K562 (cell line): ENCODE results near the gene AKR1C4. TPM values are rescaled to one million over a fixed set of nuclear protein-coding genes. Genes with fewer than 3 reads are reported as not detected.

Experiments
- ATAC-seq: fragments of 200-7000 bp; cut with Tn5 transposase; 3 replicates; pipeline ENCODE4 v1.9.1; 2020; ENCODE audit warnings: moderate library complexity
- BruUV-seq: library from RNA; stranded (reverse); fragments of 400-500 nt; replicated peaks from 2 replicates; lab custom pipeline; 2021; lab: Mats Ljungman, UMichigan
- CTCF ChIA-PET: fragments of 300-600 bp; formaldehyde crosslinking; extraction: SDS; loops from one replicate; lab custom pipeline; 2021; ENCODE audit warnings: low intra/inter-chr PET ratio; lab: Yijun Ruan, JAX
- POLR2A ChIA-PET: fragments of 300-600, 350-650 bp; sonication (Branson Sonifier 250); formaldehyde crosslinking; extraction: SDS; loops from one replicate; lab custom pipeline; 2021; ENCODE audit warnings: antibody characterized with exemption, inconsistent platforms; lab: Yijun Ruan, JAX
- DNase-seq, 4 experiments: peaks; one replicate each; pipeline versions ENCODE4 v3.0.0 to v3.0.0-alpha.2; 2011 to 2018; ENCODE audit warnings: low spot score in 3 of 4, mixed read lengths in 3 of 4; ENCODE audit errors: extremely low read depth in 1 of 4
- FAIRE-seq: peaks from 2 replicates; lab custom pipeline; 2011; peaks lifted over from hg19 to GRCh38; lab: Jason Lieb, UNC
- H2AFZ ChIP-seq: 2 replicates; pipeline ENCODE4 v1.6.0; 2011; ENCODE audit warnings: low read depth, low read length, control low read depth, inconsistent platforms
- H3K27ac ChIP-seq: fragments of 200-600 bp; 3 replicates; pipeline ENCODE4 v1.8.0; 2011; ENCODE audit warnings: low read depth, mild to moderate bottlenecking, control low read depth, inconsistent platforms, low read length, moderate library complexity, mixed read lengths; ENCODE audit errors: extremely low read depth
- H3K27me3 ChIP-seq, 2 experiments: fragments of 300-600 bp in 1 of 2; 2 replicates in 1 of 2; 3 replicates in 1 of 2; pipeline versions ENCODE4 v1.6.0 to v1.8.0; 2011; ENCODE audit warnings: inconsistent platforms in 2 of 2, low read length in 2 of 2, mild to moderate bottlenecking in 1 of 2, mixed read lengths in 1 of 2, moderate library complexity in 1 of 2; ENCODE audit not compliant: control insufficient read depth in 2 of 2, insufficient read depth in 2 of 2
- H3K36me3 ChIP-seq: fragments of 300-600 bp; 3 replicates; pipeline ENCODE4 v1.8.0; 2011; ENCODE audit warnings: mild to moderate bottlenecking, low read length, inconsistent platforms; ENCODE audit not compliant: control insufficient read depth, insufficient read depth
- H3K4me1 ChIP-seq, 2 experiments: fragments of 200-600 bp in 1 of 2; replicated peaks in 1 of 2; 2 replicates in 1 of 2; 3 replicates in 1 of 2; pipeline versions ENCODE4 v1.5.1 to v1.8.0; 2011; ENCODE audit warnings: inconsistent platforms in 2 of 2, low read length in 2 of 2, mild to moderate bottlenecking in 1 of 2, mixed read lengths in 1 of 2, moderate library complexity in 1 of 2; ENCODE audit not compliant: control insufficient read depth in 2 of 2, insufficient read depth in 2 of 2
- H3K4me2 ChIP-seq: 2 replicates; pipeline ENCODE4 v1.6.1; 2011; ENCODE audit warnings: low read length, control low read depth, inconsistent platforms, mixed read lengths; ENCODE audit not compliant: insufficient read depth
- H3K4me3 ChIP-seq: fragments of 200-600 bp; sonication (generic), shearing (Covaris generic); 2 replicates; pipeline ENCODE4 v1.5.1; 2016; ENCODE audit warnings: control low read depth, inconsistent platforms
- H3K79me2 ChIP-seq: fragments of 200-600 bp; 3 replicates; pipeline ENCODE4 v1.8.0; 2011; ENCODE audit warnings: low read length, inconsistent platforms; ENCODE audit not compliant: control insufficient read depth, insufficient read depth
- H3K9ac ChIP-seq, 2 experiments: 2 replicates each; pipeline versions ENCODE4 v1.6.0 to v1.6.1; 2011; ENCODE audit warnings: low read depth in 2 of 2, low read length in 2 of 2, control low read depth in 1 of 2, inconsistent platforms in 1 of 2, mild to moderate bottlenecking in 1 of 2, mixed read lengths in 1 of 2; ENCODE audit not compliant: insufficient read depth in 1 of 2
- H3K9me1 ChIP-seq: one replicate; pipeline ENCODE4 v1.6.0; 2011; ENCODE audit warnings: inconsistent platforms, mild to moderate bottlenecking, low read length, moderate library complexity; ENCODE audit not compliant: control insufficient read depth, insufficient read depth
- H3K9me3 ChIP-seq: replicated peaks from 2 replicates; pipeline ENCODE4 v1.5.1; 2011; ENCODE audit warnings: low read depth, low read length, inconsistent platforms; ENCODE audit not compliant: control insufficient read depth, insufficient read depth
- H4K20me1 ChIP-seq: replicated peaks from 2 replicates; pipeline ENCODE4 v1.6.1; 2011; ENCODE audit warnings: low read length, inconsistent platforms, mixed read lengths; ENCODE audit not compliant: control insufficient read depth, insufficient read depth
- ILK ChIP-seq: fragments of 450-650 bp; IDR thresholded peaks from 2 replicates; pipeline ENCODE4 v1.6.1; 2016; ENCODE audit warnings: missing genetic modification characterization, low read depth, mild to moderate bottlenecking, missing compliant biosample characterization, moderate library complexity, borderline replicate concordance
- JUNB ChIP-seq: fragments of 450-650 bp; formaldehyde crosslinking; conservative IDR thresholded peaks from 2 replicates; pipeline ENCODE4 v1.4.0; 2020; ENCODE audit warnings: mild to moderate bottlenecking
- MAFG ChIP-seq: fragments of 450-650 bp; conservative IDR thresholded peaks from 2 replicates; pipeline ENCODE4 v1.6.1; 2016; ENCODE audit warnings: missing genetic modification characterization, missing compliant biosample characterization
- NR3C1 ChIP-seq: sonication (generic); formaldehyde crosslinking; IDR thresholded peaks from 2 replicates; pipeline ENCODE4 v1.8.1; 2022; ENCODE audit warnings: missing genetic modification reagents
- RBM14 ChIP-seq: fragments of 200-400 bp; formaldehyde crosslinking; IDR thresholded peaks from 2 replicates; pipeline ENCODE4 v1.6.1; 2018; ENCODE audit warnings: low read depth, mild to moderate bottlenecking, low read length, moderate library complexity, borderline replicate concordance; ENCODE audit not compliant: insufficient read depth
- RBM22 ChIP-seq: fragments of 200-400 bp; formaldehyde crosslinking; IDR thresholded peaks from 2 replicates; pipeline ENCODE4 v1.6.1; 2018; ENCODE audit warnings: low read length, low read depth; ENCODE audit not compliant: poor library complexity, severe bottlenecking
- STAT5A ChIP-seq: IDR thresholded peaks from 2 replicates; pipeline ENCODE4 v1.6.1; 2012; ENCODE audit warnings: low read length, inconsistent platforms, borderline replicate concordance
- ZBTB8A ChIP-seq: fragments of 450-650 bp; IDR thresholded peaks from 2 replicates; pipeline ENCODE4 v1.6.1; 2018; ENCODE audit warnings: mild to moderate bottlenecking, moderate library complexity; ENCODE audit not compliant: partially characterized antibody
- ZC3H11A ChIP-seq: IDR thresholded peaks from 2 replicates; pipeline ENCODE4 v1.6.1; 2012; ENCODE audit warnings: low read depth, low read length, improper control_type of control experiment
- ZNF184 ChIP-seq: sonication (generic); formaldehyde crosslinking; IDR thresholded peaks from 2 replicates; pipeline ENCODE4 v1.5.0; 2020; ENCODE audit warnings: missing genetic modification reagents
- ZNF217 ChIP-seq: sonication (generic); formaldehyde crosslinking; IDR thresholded peaks from 2 replicates; pipeline ENCODE4 v1.8.0; 2022; ENCODE audit warnings: mild to moderate bottlenecking, missing genetic modification reagents
- ZNF444 ChIP-seq: fragments of 250-450 bp; sonication (Bioruptor Pico); IDR thresholded peaks from 2 replicates; pipeline ENCODE4 v1.4.0; 2020; ENCODE audit warnings: mild to moderate bottlenecking, moderate library complexity
- WGBS: fragments of 100-300 bp; shearing (Covaris generic); methylation state at CpG from one replicate; pipeline ENCODE4 v1.1.6; 2016; ENCODE audit warnings: low coverage, mixed read lengths; ENCODE audit not compliant: insufficient coverage; ENCODE audit errors: missing lambda C conversion rate; 5-methylcytosine and 5-hydroxymethylcytosine counted together
- in situ Hi-C: fragments of 300-500 bp; cut with MboI; formaldehyde crosslinking; loops from 4 replicates; pipeline ENCODE4 v1.15.0; 2018; ENCODE audit warnings: inconsistent platforms, mixed read lengths
- intact Hi-C: fragments of 100-400 bp; cut with micrococcal nuclease; formaldehyde crosslinking; loops from 2 replicates; pipeline ENCODE4 v1.14.2; 2022
- polyA plus RNA-seq, 8 experiments: library from polyadenylated mRNA; depleted of rRNA in 4 of 8; stranded (reverse) in 5 of 8; unstranded in 3 of 8; fragments of >200 nt; fragmentation: Nextera tagmentation in 2 of 8; fragmentation: Illumina TruSeq in 1 of 8; extraction: Ambion mirVana in 2 of 8; extraction: Trizol in 1 of 8; gene quantifications; 2 replicates each; pipeline versions ENCODE4 v1.2.1 to v1.2.3, GENCODE V29; 2011 to 2014; ENCODE audit warnings: inconsistent platforms in 1 of 8, missing spikeins in 1 of 8
- total RNA-seq, 7 experiments: library from RNA; depleted of rRNA in 6 of 7; stranded (reverse); fragments of >200 nt in 6 of 7; fragmentation: Illumina TruSeq in 2 of 7; extraction: Trizol in 2 of 7; gene quantifications; 2 replicates each; pipeline versions ENCODE4 v1.2.1 to v1.2.3, GENCODE V29; 2011 to 2021; ENCODE audit warnings: low replicate concordance in 1 of 7
- TF ChIP-seq, protein P1 (sequence below): fragments of 250-450 bp; sonication (Bioruptor Pico); IDR thresholded peaks from 2 replicates; pipeline ENCODE4 v1.8.0; 2021; ENCODE audit warnings: mild to moderate bottlenecking, moderate library complexity

Gene AKR1C4
- total and polyA plus RNA-seq, 9 of the 15 experiments (the other 6 are each of a cell fraction or from before 2014, with no cell fraction given), result 0.13 TPM; not detected in 8

GRCh38 chr10:5254488-5254887 is 57.9 kb downstream of the AKR1C4 start:
- no peak overlapping the region for H3K27ac ChIP-seq
- DNase-seq (no peak), ATAC-seq (no peak), FAIRE-seq (no peak)
- H3K4me2 ChIP-seq, result no peak overlapping the region
- intact Hi-C loops (no loop called here), in situ Hi-C loops (no loop called here)
- WGBS, result 12% methylated on average over 4 of the region's 4 CpGs
- no peaks in the 10 kb centered on the region for H3K9me1 ChIP-seq
- H3K9me3 ChIP-seq, result no peaks in the 10 kb centered on the region; the same call in 1 of the 2 replicates
- H3K4me1 ChIP-seq, result no peaks in the 10 kb centered on the region; a peak in 1 of 5 replicates
- CTCF ChIA-PET, result no interaction called here
- POLR2A ChIA-PET, result no interaction called here
- H3K4me3 ChIP-seq, result no peak overlapping the region
- no peaks in the 10 kb centered on the region for H4K20me1 ChIP-seq
- BruUV-seq, result no TSS peak
- H3K79me2 ChIP-seq, result no peaks in the 10 kb centered on the region
- no peaks in the 10 kb centered on the region for H3K36me3 ChIP-seq
- H2AFZ ChIP-seq, result no peak overlapping the region
- TF ChIP-seq, protein P1, sequence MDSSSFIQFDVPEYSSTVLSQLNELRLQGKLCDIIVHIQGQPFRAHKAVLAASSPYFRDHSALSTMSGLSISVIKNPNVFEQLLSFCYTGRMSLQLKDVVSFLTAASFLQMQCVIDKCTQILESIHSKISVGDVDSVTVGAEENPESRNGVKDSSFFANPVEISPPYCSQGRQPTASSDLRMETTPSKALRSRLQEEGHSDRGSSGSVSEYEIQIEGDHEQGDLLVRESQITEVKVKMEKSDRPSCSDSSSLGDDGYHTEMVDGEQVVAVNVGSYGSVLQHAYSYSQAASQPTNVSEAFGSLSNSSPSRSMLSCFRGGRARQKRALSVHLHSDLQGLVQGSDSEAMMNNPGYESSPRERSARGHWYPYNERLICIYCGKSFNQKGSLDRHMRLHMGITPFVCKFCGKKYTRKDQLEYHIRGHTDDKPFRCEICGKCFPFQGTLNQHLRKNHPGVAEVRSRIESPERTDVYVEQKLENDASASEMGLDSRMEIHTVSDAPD (CRISPR knock-in tag), result no peak
- TF ChIP-seq ZC3H11A, result no peak
- TF ChIP-seq NR3C1 (CRISPR knock-in tag), result no peak
- no peak for TF ChIP-seq STAT5A
- TF ChIP-seq JUNB (CRISPR knock-in tag), result no peak
- TF ChIP-seq RBM14, result no peak
- no peak for TF ChIP-seq ZBTB8A
- TF ChIP-seq ILK, result no peak
- TF ChIP-seq MAFG, result no peak
- no peak for TF ChIP-seq ZNF184 (CRISPR knock-in tag)
- TF ChIP-seq ZNF444 (CRISPR knock-in tag), result no peak
- TF ChIP-seq RBM22, result no peak
- TF ChIP-seq ZNF217 (CRISPR knock-in tag), result no peak
- TF ChIP-seq, all 486 proteins: peak for 0
- Histone ChIP-seq H3K27me3 (no peaks in the 10 kb centered on the region), H3K9ac (no peak overlapping the region)
